Measurements from ENCODE around the gene CDH4. TPM values are rescaled to one million over a fixed set of nuclear protein-coding genes. Genes with fewer than 3 reads are reported as not detected.

CDH4 gene
- total RNA-seq, 1 donor from 2014 or later: 8.9 TPM

- H3K9me3 Mint-ChIP-seq: peaks cover 2% of the 10 kb centered on the region
- no peak for DNase-seq (ENCODE audit: low read depth, low spot score)
These were observed 40.3 kb downstream of the CDH4 start for GRCh38 chr20:61292391-61292790.

GRCh38 chr20:61292821-61293612 lies 41.0 kb downstream of the CDH4 start:
- H3K4me1 Mint-ChIP-seq: peaks cover 25% of the 10 kb centered on the region
- no peak overlapping the region for H3K4me3 Mint-ChIP-seq
- TF ChIP-seq, protein P1, sequence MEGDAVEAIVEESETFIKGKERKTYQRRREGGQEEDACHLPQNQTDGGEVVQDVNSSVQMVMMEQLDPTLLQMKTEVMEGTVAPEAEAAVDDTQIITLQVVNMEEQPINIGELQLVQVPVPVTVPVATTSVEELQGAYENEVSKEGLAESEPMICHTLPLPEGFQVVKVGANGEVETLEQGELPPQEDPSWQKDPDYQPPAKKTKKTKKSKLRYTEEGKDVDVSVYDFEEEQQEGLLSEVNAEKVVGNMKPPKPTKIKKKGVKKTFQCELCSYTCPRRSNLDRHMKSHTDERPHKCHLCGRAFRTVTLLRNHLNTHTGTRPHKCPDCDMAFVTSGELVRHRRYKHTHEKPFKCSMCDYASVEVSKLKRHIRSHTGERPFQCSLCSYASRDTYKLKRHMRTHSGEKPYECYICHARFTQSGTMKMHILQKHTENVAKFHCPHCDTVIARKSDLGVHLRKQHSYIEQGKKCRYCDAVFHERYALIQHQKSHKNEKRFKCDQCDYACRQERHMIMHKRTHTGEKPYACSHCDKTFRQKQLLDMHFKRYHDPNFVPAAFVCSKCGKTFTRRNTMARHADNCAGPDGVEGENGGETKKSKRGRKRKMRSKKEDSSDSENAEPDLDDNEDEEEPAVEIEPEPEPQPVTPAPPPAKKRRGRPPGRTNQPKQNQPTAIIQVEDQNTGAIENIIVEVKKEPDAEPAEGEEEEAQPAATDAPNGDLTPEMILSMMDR (conservative IDR thresholded peaks at IDR 0.05): no peak
- H3K27ac Mint-ChIP-seq (ENCODE audit: unreplicated experiment): no peak overlapping the region
- peaks cover 3% of the 10 kb centered on the region for H3K36me3 Mint-ChIP-seq (ENCODE audit: low read depth)
- peaks cover 2% of the 10 kb centered on the region for H3K9me3 Mint-ChIP-seq
- DNase-seq (ENCODE audit: low read depth, low spot score): no peak
- H3K27me3 Mint-ChIP-seq (ENCODE audit: low read depth): no peaks in the 10 kb centered on the region

More at GRCh38 chr20:61292391-61292790, 40.3 kb downstream of the CDH4 start:
- H3K4me3 Mint-ChIP-seq: no peak overlapping the region
- H3K4me1 Mint-ChIP-seq: peaks cover 28% of the 10 kb centered on the region
- no peak overlapping the region for H3K27ac Mint-ChIP-seq (ENCODE audit: unreplicated experiment)
- TF ChIP-seq, protein P1 (conservative IDR thresholded peaks at IDR 0.05): no peak
- H3K36me3 Mint-ChIP-seq (ENCODE audit: low read depth): peaks cover 3% of the 10 kb centered on the region
- no peaks in the 10 kb centered on the region for H3K27me3 Mint-ChIP-seq (ENCODE audit: low read depth)

DNA sequence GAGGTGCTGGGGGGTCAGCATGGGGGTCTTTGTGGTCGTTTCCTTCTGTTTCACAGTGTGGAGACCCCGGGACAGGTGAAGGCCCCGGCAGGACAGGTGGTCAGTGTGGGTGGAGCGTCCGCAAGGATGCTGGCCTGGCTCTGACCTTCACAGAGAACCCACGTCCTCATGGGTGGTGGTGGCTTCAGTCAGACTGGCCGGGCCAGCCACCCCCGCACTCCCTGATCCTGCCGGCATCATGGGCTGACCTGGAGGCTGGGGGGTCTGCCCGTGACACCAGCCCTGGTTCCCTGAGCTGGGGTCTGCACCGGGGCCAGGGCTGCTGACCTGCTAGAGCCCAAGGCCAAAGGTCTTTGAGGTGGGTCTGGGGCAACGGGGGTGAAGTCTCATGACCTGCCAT lies 41.9 kb downstream of the CDH4 start:
- Mint-ChIP-seq H3K9me3 (peaks cover 2% of the 10 kb centered on the region), H3K27me3 (ENCODE audit: low read depth) (no peaks in the 10 kb centered on the region), H3K36me3 (ENCODE audit: low read depth) (peaks cover 3% of the 10 kb centered on the region), H3K27ac (ENCODE audit: unreplicated experiment) (no peak overlapping the region), H3K4me1 (peaks cover 19% of the 10 kb centered on the region), H3K4me3 (no peak overlapping the region)
- DNase-seq (ENCODE audit: low read depth, low spot score): no peak
- TF ChIP-seq, protein P1 (conservative IDR thresholded peaks at IDR 0.05): no peak

DNA sequence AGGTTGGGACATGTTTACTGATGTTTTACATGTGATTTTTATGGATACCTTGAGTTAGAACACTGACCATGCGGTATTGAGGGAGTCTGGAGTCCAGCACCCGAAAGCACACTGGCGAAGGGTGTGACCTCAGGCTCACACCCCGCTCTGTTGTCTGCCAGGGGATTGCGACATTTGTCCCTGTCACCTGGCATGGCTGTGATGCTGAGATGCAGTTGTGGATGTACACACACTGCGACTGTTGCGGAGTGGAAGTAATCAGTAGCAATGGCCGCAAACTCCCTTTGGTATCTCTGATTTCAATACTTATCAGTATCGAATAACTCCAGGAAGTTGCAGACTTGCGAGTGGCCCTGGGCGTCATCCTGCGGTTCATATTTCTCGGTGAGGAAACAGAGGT lies 43.2 kb downstream of the CDH4 start:
- no peak for DNase-seq (ENCODE audit: low read depth, low spot score)
- TF ChIP-seq, protein P1 (conservative IDR thresholded peaks at IDR 0.05): no peak
- Mint-ChIP-seq H3K27me3 (ENCODE audit: low read depth) (no peaks in the 10 kb centered on the region), H3K36me3 (ENCODE audit: low read depth) (peaks cover 3% of the 10 kb centered on the region), H3K4me1 (peaks cover 28% of the 10 kb centered on the region), H3K4me3 (no peak overlapping the region), H3K27ac (ENCODE audit: unreplicated experiment) (peak overlapping the region; percentile 62), H3K9me3 (peaks cover 2% of the 10 kb centered on the region)

DNA sequence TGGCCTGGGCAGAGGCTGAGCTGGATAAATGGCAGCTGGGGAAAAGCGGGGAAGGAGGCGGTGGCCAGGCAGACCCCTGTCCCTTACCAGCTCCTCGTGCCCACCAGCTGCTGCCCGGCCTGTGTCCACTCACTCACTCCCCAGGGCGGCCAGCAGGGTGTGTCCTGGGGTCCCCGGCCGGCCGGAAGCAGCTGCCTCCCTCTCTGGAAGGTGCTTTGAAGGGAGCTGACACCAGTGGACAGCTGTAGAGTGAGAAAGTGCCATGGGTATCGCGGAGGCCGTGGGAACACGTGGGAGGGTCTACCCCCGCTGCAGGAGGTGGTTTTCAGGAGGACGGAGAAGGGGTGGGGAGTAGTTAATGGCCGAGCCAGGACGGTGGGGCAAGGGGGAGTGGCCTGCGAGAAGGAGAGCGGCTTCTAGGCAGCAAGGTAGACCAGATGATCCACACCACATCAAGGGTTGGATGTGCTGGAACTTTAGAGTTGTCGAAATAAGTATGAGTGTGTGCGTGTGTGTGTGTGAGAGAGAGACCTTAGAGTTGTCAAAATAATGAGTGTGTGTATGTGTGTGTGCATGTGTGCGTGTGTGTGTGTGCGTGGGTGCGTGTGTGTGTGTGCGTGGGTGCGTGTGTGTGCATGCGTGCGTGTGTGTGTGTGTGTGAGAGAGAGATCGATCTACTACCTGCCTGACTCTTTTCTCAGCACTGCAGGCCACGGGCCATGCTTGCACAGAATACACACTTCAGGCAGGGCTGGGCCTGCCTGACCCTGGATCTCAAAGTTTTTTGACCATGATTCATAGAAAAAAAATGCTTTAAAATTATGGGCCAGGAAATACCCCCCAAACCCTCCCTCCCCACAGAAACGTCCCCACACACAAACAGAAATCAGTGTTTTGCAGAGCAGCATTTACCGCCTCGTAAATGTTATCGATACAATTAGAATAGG lies 43.9 kb downstream of the CDH4 start:
- no peak overlapping the region for H3K4me3 Mint-ChIP-seq
- peaks cover 28% of the 10 kb centered on the region for H3K4me1 Mint-ChIP-seq
- peaks cover under 1% of the 10 kb centered on the region for H3K9me3 Mint-ChIP-seq
- no peak for DNase-seq (ENCODE audit: low read depth, low spot score)
- TF ChIP-seq, protein P1 (conservative IDR thresholded peaks at IDR 0.05): no peak
- H3K27ac Mint-ChIP-seq (ENCODE audit: unreplicated experiment): peak overlapping the region; percentile 62
- H3K36me3 Mint-ChIP-seq (ENCODE audit: low read depth): peaks cover 1% of the 10 kb centered on the region
- H3K27me3 Mint-ChIP-seq (ENCODE audit: low read depth): no peaks in the 10 kb centered on the region

Data from neural crest cell (in vitro differentiated cells).